ENCODE results near the gene ZNF674. TPM values are rescaled to one million over a fixed set of nuclear protein-coding genes. Genes with fewer than 3 reads are reported as not detected.

ZNF674 gene
- total and polyA plus RNA-seq, 2 donors (not counting 1 experiment from before 2014, with no cell fraction given), result 3.2 to 8.3 TPM

DNA sequence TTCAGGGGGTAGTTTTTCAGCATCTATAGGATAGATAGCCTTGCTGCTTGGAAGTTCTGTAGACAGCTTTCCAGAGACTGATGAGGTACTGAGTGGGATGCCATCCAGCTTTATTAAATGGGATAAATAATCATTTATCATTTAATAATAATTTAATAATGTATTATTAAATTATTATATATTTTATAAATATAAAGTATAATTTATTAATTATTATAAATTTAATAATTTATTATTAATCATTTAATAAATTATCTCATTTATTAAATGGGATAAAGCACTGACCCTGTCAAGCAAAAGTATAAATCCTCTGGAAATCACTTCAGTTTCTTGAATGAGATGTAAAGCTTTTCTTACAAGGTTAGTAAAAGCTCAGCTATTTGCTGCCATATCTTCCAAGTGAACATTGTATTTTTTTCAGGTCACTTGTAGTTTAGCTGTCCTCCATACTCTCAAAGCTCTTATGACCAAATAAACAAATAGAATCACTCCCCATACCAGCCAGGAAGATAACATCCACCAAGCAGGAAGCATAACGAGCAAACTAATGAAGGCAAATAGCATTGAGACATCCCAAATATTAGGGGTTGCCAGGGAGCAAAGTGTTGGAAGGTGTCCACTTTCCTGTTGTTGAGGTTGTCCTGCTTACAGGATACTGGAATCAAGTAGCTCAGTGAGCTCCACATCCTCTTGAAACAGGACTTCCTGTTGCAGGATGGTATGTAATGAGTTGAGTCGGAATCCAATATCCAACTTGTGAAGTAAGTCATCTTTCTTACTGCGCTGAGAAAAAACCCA is 88.9 kb downstream of the ZNF674 start:
- Histone ChIP-seq H4K20me1 (ENCODE audit: control insufficient read depth, extremely low read depth, insufficient read depth, low read length) (no peaks in the 10 kb centered on the region), H3K27me3 (ENCODE audit: control insufficient read depth, insufficient read depth, low read length) (no peaks in the 10 kb centered on the region), H3K79me2 (ENCODE audit: control insufficient read depth, insufficient read depth, low read length) (no peaks in the 10 kb centered on the region), H3K27ac (ENCODE audit: insufficient read depth, low read length) (no peak overlapping the region), H3K9ac (ENCODE audit: insufficient read depth, low read length) (no peak overlapping the region), H3K4me2 (ENCODE audit: extremely low read depth, insufficient read depth, low read length) (no peak overlapping the region), H2AFZ (ENCODE audit: low read length) (no peak overlapping the region), H3K36me3 (ENCODE audit: control insufficient read depth, insufficient read depth, low read length) (no peaks in the 10 kb centered on the region), H3K9me3 (ENCODE audit: control insufficient read depth, insufficient read depth, low read depth, low read length) (no peaks in the 10 kb centered on the region), H3K4me3 (replicated peaks in 1 of 4; ENCODE audit: control extremely low read depth in 1 of 4, insufficient read depth in 1 of 4, low read depth in 3 of 4, low read length in 4 of 4) (no peak overlapping the region), H3K4me1 (ENCODE audit: control insufficient read depth, extremely low read depth, insufficient read depth, low read length) (no peaks in the 10 kb centered on the region)
- TF ChIP-seq, protein P1, sequence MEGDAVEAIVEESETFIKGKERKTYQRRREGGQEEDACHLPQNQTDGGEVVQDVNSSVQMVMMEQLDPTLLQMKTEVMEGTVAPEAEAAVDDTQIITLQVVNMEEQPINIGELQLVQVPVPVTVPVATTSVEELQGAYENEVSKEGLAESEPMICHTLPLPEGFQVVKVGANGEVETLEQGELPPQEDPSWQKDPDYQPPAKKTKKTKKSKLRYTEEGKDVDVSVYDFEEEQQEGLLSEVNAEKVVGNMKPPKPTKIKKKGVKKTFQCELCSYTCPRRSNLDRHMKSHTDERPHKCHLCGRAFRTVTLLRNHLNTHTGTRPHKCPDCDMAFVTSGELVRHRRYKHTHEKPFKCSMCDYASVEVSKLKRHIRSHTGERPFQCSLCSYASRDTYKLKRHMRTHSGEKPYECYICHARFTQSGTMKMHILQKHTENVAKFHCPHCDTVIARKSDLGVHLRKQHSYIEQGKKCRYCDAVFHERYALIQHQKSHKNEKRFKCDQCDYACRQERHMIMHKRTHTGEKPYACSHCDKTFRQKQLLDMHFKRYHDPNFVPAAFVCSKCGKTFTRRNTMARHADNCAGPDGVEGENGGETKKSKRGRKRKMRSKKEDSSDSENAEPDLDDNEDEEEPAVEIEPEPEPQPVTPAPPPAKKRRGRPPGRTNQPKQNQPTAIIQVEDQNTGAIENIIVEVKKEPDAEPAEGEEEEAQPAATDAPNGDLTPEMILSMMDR (conservative IDR thresholded peaks at IDR 0.05 in 1 of 2, IDR thresholded peaks at IDR 0.05 in 1 of 2; ENCODE audit: low read depth in 1 of 2, low read length in 2 of 2), result no peak
- TF ChIP-seq EZH2 (IDR thresholded peaks at IDR 0.05; ENCODE audit: low read length, missing control alignments), result no peak
- DNase-seq (ENCODE audit: low read depth in 2 of 2), result no peak

Other genes starting within 250 kb of the ZNF674 start
- 8.5 and 11.2 TPM in 2 replicates for gene CHST7, start 28.3 kb upstream of the ZNF674 start, total RNA-seq
- 2.8 and 3.7 TPM in 2 replicates for gene CHST7, start 28.3 kb upstream of the ZNF674 start, polyA plus RNA-seq
- 22.6 and 47.7 TPM in 2 replicates for gene SLC9A7, start 213.7 kb upstream of the ZNF674 start, total RNA-seq
- gene SLC9A7, start 213.7 kb upstream of the ZNF674 start, polyA plus RNA-seq, result 13.9 and 21.4 TPM in 2 replicates

Data from fibroblast of lung (primary cell).